ENCODE data around the gene FAM161A. TPM values are rescaled to one million over a fixed set of nuclear protein-coding genes. Genes with fewer than 3 reads are reported as not detected.
A peak's percentile ranks its signal among the peaks of the same experiment; 100 is the strongest.
"Not testable (repeated sequence)": the region's sequence is repeated elsewhere in the genome, so short reads cannot be mapped to it uniquely, and the experiment has no call there.

Gene FAM161A
- total and polyA plus RNA-seq, 7 donors, result 0.72 to 3.3 (median 2.0) TPM

- no peak for TF ChIP-seq CTCF (IDR thresholded peaks at IDR 0.05)
- Histone ChIP-seq H3K36me3 (ENCODE audit: insufficient read depth in 1 of 2, low read depth in 1 of 2) (peaks cover 15 to 100% of the 10 kb centered on the region in 2 donors), H3K27me3 (ENCODE audit: insufficient read depth in 3 of 3, low read length in 2 of 3) (no peaks in the 10 kb centered on the region), H3K4me3 (no peak overlapping the region), H3K4me1 (no peaks in the 10 kb centered on the region), H3K27ac (no peak overlapping the region), H3K9me3 (no peaks in the 10 kb centered on the region)
- 94 to 95% (median 95%) methylated on average over 4 of the region's 4 CpGs for WGBS, 3 donors
- ATAC-seq (no peak), DNase-seq (no peak)
- intact Hi-C loops (cut with DNase I), result no loop called here
These were observed 23.8 kb upstream of the FAM161A start for GRCh38 chr2:61877571-61878245.

GRCh38 chr2:61876400-61876799, 22.5 kb upstream of the FAM161A start:
- Histone ChIP-seq H3K9me3 (no peaks in the 10 kb centered on the region), H3K4me1 (no peaks in the 10 kb centered on the region), H3K27me3 (ENCODE audit: insufficient read depth in 3 of 3, low read length in 2 of 3) (no peaks in the 10 kb centered on the region), H3K36me3 (ENCODE audit: insufficient read depth in 1 of 2, low read depth in 1 of 2) (peaks cover 15 to 100% of the 10 kb centered on the region in 2 donors), H3K27ac (no peak overlapping the region), H3K4me3 (no peak overlapping the region)
- ATAC-seq (no peak), DNase-seq (no peak)
- 75 to 85% (median 85%) methylated on average over 1 of the region's 1 CpG for WGBS, 3 donors
- TF ChIP-seq CTCF (IDR thresholded peaks at IDR 0.05), result no peak
- intact Hi-C loops (cut with DNase I), result no loop called here

- not testable (repeated sequence) for H3K4me3 ChIP-seq
These were observed 12.7 kb upstream of the FAM161A start for GRCh38 chr2:61866482-61867089.

GRCh38 chr2:61862085-61862484, 8.2 kb upstream of the FAM161A start:
- H3K4me3 ChIP-seq, result no peak overlapping the region
- no peak for TF ChIP-seq CTCF (IDR thresholded peaks at IDR 0.05)
- H3K4me1 ChIP-seq, result no peaks in the 10 kb centered on the region
- no peaks in the 10 kb centered on the region for H3K9me3 ChIP-seq
- WGBS, 3 donors, result 97 to 100% (median 98%) methylated on average over 5 of the region's 5 CpGs
- no peak overlapping the region for H3K27ac ChIP-seq
- no peak for DNase-seq
- peaks cover 2 to 37% of the 10 kb centered on the region in 2 donors for H3K36me3 ChIP-seq (ENCODE audit: insufficient read depth in 1 of 2, low read depth in 1 of 2)
- intact Hi-C loops (cut with DNase I), result no loop called here
- no peak for ATAC-seq
- H3K27me3 ChIP-seq (ENCODE audit: insufficient read depth in 3 of 3, low read length in 2 of 3), result no peaks in the 10 kb centered on the region

More at GRCh38 chr2:61866482-61867089, 12.7 kb upstream of the FAM161A start:
- H3K27me3 ChIP-seq (ENCODE audit: insufficient read depth in 3 of 3, low read length in 2 of 3); H3K27ac ChIP-seq; DNase-seq; intact Hi-C loops (cut with DNase I); H3K4me1 ChIP-seq; H3K9me3 ChIP-seq: not testable (repeated sequence)
- H3K36me3 ChIP-seq (ENCODE audit: insufficient read depth in 1 of 2, low read depth in 1 of 2), result peaks cover 2 to 82% of the 10 kb centered on the region in 2 donors
- ATAC-seq, result peak in 1 of 4 donors; percentile 27
- WGBS, 3 donors, result 96 to 98% (median 98%) methylated on average over 14 of the region's 14 CpGs

- Histone ChIP-seq H3K27me3 (ENCODE audit: insufficient read depth in 3 of 3, low read length in 2 of 3) (no peaks in the 10 kb centered on the region), H3K27ac (no peak overlapping the region), H3K4me1 (peaks cover 11% of the 10 kb centered on the region), H3K36me3 (ENCODE audit: insufficient read depth in 1 of 2, low read depth in 1 of 2) (no peaks in the 10 kb centered on the region), H3K9me3 (no peaks in the 10 kb centered on the region), H3K4me3 (no peak overlapping the region)
- no peak for DNase-seq
- TF ChIP-seq CTCF (IDR thresholded peaks at IDR 0.05), result no peak
- intact Hi-C loops (cut with DNase I), result no loop called here
- ATAC-seq, result no peak
- 71 to 85% (median 79%) methylated on average over 3 of the region's 3 CpGs for WGBS, 3 donors
These were observed 3.4 kb upstream of the FAM161A start for GRCh38 chr2:61857224-61857623.
